Ovary (tissue), 3 donors: ENCODE results near the gene TMEM178A.

Experiments
- CTCF ChIP-seq, 3 donors: fragments of 450-650 bp in 2 of 3; fragments of 200-600 bp in 1 of 3; IDR thresholded peaks; one replicate each; pipeline versions ENCODE4 v1.5.1 to v1.8.0; 2016 to 2022; ENCODE audit warnings: antibody characterized with exemption in 3 of 3, mild to moderate bottlenecking in 1 of 3
- EP300 ChIP-seq: sonication (generic); formaldehyde crosslinking; IDR thresholded peaks from one replicate; pipeline ENCODE4 v1.6.1; 2017; ENCODE audit warnings: antibody characterized with exemption
- POLR2A ChIP-seq: fragments of 450-650 bp; IDR thresholded peaks from one replicate; pipeline ENCODE4 v1.6.1; 2017; ENCODE audit warnings: antibody characterized with exemption, mild to moderate bottlenecking, moderate library complexity
- donor health status: DM: no; HTN: no; CAD: no.

- TF ChIP-seq CTCF (IDR thresholded peaks at IDR 0.05) (no peak), EP300 (no peak), POLR2A (no peak)
Measured at GRCh38 chr2:39712953-39713352, 47.2 kb downstream of the TMEM178A start.
